BE2C (cell line): ENCODE results near the gene TMEM132D.

Source experiments
- DNase-seq: peaks from one replicate; pipeline ENCODE4 v3.0.0-alpha.2; 2020
- H3K27me3 ChIP-seq: fragments of 250-450 bp; sonication (Bioruptor Pico); 2 replicates; pipeline ENCODE4 v1.5.1; 2020; ENCODE audit warnings: mild to moderate bottlenecking
- H3K36me3 ChIP-seq: fragments of 250-450 bp; sonication (Bioruptor Pico); 2 replicates; pipeline ENCODE4 v1.5.1; 2020; ENCODE audit warnings: mild to moderate bottlenecking
- H3K4me1 ChIP-seq: fragments of 250-450 bp; sonication (Bioruptor Pico); 2 replicates; pipeline ENCODE4 v1.5.1; 2020
- H3K4me3 ChIP-seq: 2 replicates; pipeline ENCODE4 v1.5.1; 2011; ENCODE audit warnings: low read depth, low read length
- H3K9me3 ChIP-seq: fragments of 250-450 bp; sonication (Bioruptor Pico); 2 replicates; pipeline ENCODE4 v1.5.1; 2020
- CTCF ChIP-seq: IDR thresholded peaks from 2 replicates; pipeline ENCODE4 v1.5.1; 2012; ENCODE audit warnings: mild to moderate bottlenecking, low read depth, low read length

Gene TMEM132D

GRCh38 chr12:129659961-129660622 is 243.7 kb downstream of the TMEM132D start:
- Histone ChIP-seq H3K27me3 (no peaks in the 10 kb centered on the region), H3K36me3 (no peaks in the 10 kb centered on the region), H3K4me1 (no peaks in the 10 kb centered on the region), H3K9me3 (no peaks in the 10 kb centered on the region; the same call in none of the 2 replicates), H3K4me3 (no peak overlapping the region)
- DNase-seq: no peak
- TF ChIP-seq CTCF: no peak

DNA sequence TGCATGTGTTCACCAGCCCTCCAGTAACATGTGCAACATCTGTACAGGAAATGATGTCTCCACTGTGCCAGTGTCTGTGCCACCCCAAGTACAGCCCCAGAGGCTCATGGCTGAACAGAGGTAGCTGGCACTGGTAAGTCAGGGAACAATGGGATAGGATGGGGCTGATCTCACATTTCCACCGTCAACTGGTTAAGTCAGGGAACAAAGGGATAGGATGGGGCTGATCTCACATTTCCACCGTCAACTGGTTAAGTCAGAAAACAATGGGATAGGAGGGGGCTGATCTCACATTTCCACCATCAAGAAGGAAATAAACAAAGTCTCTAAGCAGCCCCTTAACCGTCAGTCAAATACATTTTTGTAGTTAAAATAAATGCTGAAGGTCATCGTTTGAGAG is 246.6 kb downstream of the TMEM132D start:
- TF ChIP-seq CTCF: no peak
- Histone ChIP-seq H3K4me3 (no peak overlapping the region), H3K4me1 (no peaks in the 10 kb centered on the region), H3K27me3 (no peaks in the 10 kb centered on the region), H3K9me3 (no peaks in the 10 kb centered on the region; the same call in none of the 2 replicates), H3K36me3 (no peaks in the 10 kb centered on the region)
- no peak for DNase-seq

DNA sequence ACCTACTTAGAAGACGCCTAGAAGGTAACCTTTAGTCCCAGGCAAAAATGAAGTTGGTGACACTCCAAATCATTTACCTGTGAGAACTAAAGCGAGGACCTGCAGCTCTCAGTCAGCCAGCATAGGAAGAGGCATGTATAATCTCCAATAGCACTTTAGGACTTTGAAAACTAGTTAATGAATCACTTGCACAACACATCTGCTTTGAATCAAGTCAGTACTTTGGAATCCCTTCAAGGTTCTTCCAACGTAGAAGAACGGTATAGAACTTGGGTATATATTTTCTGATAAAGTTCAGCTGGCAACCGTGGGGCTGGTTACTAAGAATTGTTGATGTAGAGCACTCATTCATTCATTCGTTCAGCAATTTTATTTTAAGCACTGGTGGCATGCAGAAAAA is 251.9 kb downstream of the TMEM132D start:
- no peak for TF ChIP-seq CTCF

DNA sequence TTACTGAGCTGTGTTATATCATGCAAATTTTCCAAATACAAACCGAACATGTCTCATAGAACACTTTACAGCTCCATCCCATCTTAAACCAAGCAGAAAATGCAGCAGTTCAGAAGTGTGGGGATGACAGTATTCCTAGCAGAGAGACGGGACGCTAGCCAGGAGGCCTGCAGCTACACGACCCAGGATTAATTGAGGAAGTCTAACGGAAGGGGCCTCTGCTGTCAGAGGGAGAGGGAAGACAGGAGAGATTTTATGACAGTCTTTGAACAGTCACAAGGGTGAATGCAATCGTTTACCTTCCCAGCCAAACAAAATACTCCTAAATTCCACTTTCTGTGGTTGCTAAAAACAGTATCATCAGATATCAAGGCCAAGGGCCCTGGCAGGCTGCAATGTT is 261.9 kb downstream of the TMEM132D start:
- H3K9me3 ChIP-seq: no peaks in the 10 kb centered on the region
- DNase-seq: no peak
- H3K4me1 ChIP-seq: no peaks in the 10 kb centered on the region
- TF ChIP-seq CTCF: no peak
- H3K27me3 ChIP-seq: no peaks in the 10 kb centered on the region
- no peaks in the 10 kb centered on the region for H3K36me3 ChIP-seq
- no peak overlapping the region for H3K4me3 ChIP-seq

More for the DNA sequence above, 251.9 kb downstream of the TMEM132D start:
- Histone ChIP-seq H3K36me3 (no peaks in the 10 kb centered on the region), H3K4me3 (no peak overlapping the region), H3K9me3 (no peaks in the 10 kb centered on the region), H3K4me1 (no peaks in the 10 kb centered on the region), H3K27me3 (no peaks in the 10 kb centered on the region)
- DNase-seq: no peak

GRCh38 chr12:129635021-129635685 is 268.7 kb downstream of the TMEM132D start:
- no peaks in the 10 kb centered on the region for H3K27me3 ChIP-seq
- DNase-seq: no peak
- H3K4me1 ChIP-seq: no peaks in the 10 kb centered on the region
- no peaks in the 10 kb centered on the region for H3K36me3 ChIP-seq
- H3K9me3 ChIP-seq: no peaks in the 10 kb centered on the region
- no peak overlapping the region for H3K4me3 ChIP-seq
- no peak for TF ChIP-seq CTCF

- no peaks in the 10 kb centered on the region for H3K36me3 ChIP-seq
- no peak for TF ChIP-seq CTCF
- no peaks in the 10 kb centered on the region for H3K27me3 ChIP-seq
- H3K4me3 ChIP-seq: no peak overlapping the region
- no peaks in the 10 kb centered on the region for H3K9me3 ChIP-seq
- DNase-seq: no peak
- no peaks in the 10 kb centered on the region for H3K4me1 ChIP-seq
These were observed 272.5 kb downstream of the TMEM132D start for GRCh38 chr12:129631316-129631715.
